ENCODE results near the gene C21orf91. TPM values are rescaled to one million over a fixed set of nuclear protein-coding genes. Genes with fewer than 3 reads are reported as not detected.

The C21orf91 gene
- total and polyA plus RNA-seq, 2 donors (not counting 3 experiments of a cell fraction or from before 2014, with no cell fraction given): 1.3 to 4.2 TPM

- H3K4me1 ChIP-seq (ENCODE audit: control insufficient read depth, extremely low read depth, insufficient read depth, low read length): no peaks in the 10 kb centered on the region
- CTCF ChIA-PET: no interaction called here
- H3K36me3 ChIP-seq (ENCODE audit: control insufficient read depth in 2 of 2, extremely low read depth in 1 of 2, insufficient read depth in 2 of 2, low read length in 2 of 2): no peaks in the 10 kb centered on the region
- POLR2A ChIA-PET: no interaction called here
- no peak for TF ChIP-seq FOS (IDR thresholded peaks at IDR 0.05; ENCODE audit: borderline replicate concordance, insufficient read depth, low read length)
- no peak for TF ChIP-seq EZH2 (IDR thresholded peaks at IDR 0.05; ENCODE audit: borderline replicate concordance, low read depth, low read length, severe bottlenecking)
- no peak for TF ChIP-seq CTCF (IDR thresholded peaks at IDR 0.05; ENCODE audit: extremely low read depth in 1 of 2, insufficient read depth in 1 of 2, low read depth in 1 of 2, low read length in 2 of 2)
- no peak for TF ChIP-seq MAX (IDR thresholded peaks at IDR 0.05; ENCODE audit: insufficient read depth, insufficient read length)
- H3K9me3 ChIP-seq (replicated peaks; ENCODE audit: control insufficient read depth, insufficient read depth, low read length): no peaks in the 10 kb centered on the region
- no peak overlapping the region for H3K4me3 ChIP-seq (replicated peaks in 1 of 3; ENCODE audit: insufficient read depth in 1 of 3, low read depth in 1 of 3, low read length in 3 of 3)
- no peak for DNase-seq (ENCODE audit: low read depth, low spot score)
- intact Hi-C loops (cut with micrococcal nuclease) (no loop called here), dilution Hi-C loops (cut with MboI; ENCODE audit: extremely low pct_ligation_motif_present, low sequenced_read_pairs) (no loop called here)
- no peaks in the 10 kb centered on the region for H3K79me2 ChIP-seq (ENCODE audit: control insufficient read depth, insufficient read depth, low read length)
- H2AFZ ChIP-seq (ENCODE audit: low read depth, low read length): no peak overlapping the region
- no peak overlapping the region for H3K4me2 ChIP-seq (ENCODE audit: insufficient read depth, low read length)
- H3K27ac ChIP-seq (ENCODE audit: insufficient read depth, low read depth, low read length): no peak overlapping the region
- no peaks in the 10 kb centered on the region for H4K20me1 ChIP-seq (replicated peaks; ENCODE audit: control insufficient read depth, extremely low read depth, insufficient read depth, low read length)
- no peaks in the 10 kb centered on the region for H3K27me3 ChIP-seq (ENCODE audit: control insufficient read depth in 2 of 2, insufficient read depth in 2 of 2, low read length in 2 of 2)
- FAIRE-seq: no peak
- no peaks in the 10 kb centered on the region for H3K9me1 ChIP-seq (replicated peaks; ENCODE audit: control insufficient read depth, extremely low read depth, insufficient read depth, low read length)
- no TSS peak for BruUV-seq (replicated peaks)
- H3K9ac ChIP-seq (replicated peaks; ENCODE audit: extremely low read depth, insufficient read depth, low read length): no peak overlapping the region
Measured at GRCh38 chr21:17753736-17754135, 65.4 kb downstream of the C21orf91 start.

GRCh38 chr21:17752171-17752570 is 67.0 kb downstream of the C21orf91 start:
- Histone ChIP-seq H3K79me2 (ENCODE audit: control insufficient read depth, insufficient read depth, low read length) (no peaks in the 10 kb centered on the region), H3K4me2 (ENCODE audit: insufficient read depth, low read length) (no peak overlapping the region), H3K27me3 (ENCODE audit: control insufficient read depth in 2 of 2, insufficient read depth in 2 of 2, low read length in 2 of 2) (no peaks in the 10 kb centered on the region), H3K9me1 (replicated peaks; ENCODE audit: control insufficient read depth, extremely low read depth, insufficient read depth, low read length) (no peaks in the 10 kb centered on the region), H3K4me3 (replicated peaks in 1 of 3; ENCODE audit: insufficient read depth in 1 of 3, low read depth in 1 of 3, low read length in 3 of 3) (no peak overlapping the region), H3K27ac (ENCODE audit: insufficient read depth, low read depth, low read length) (no peak overlapping the region), H4K20me1 (replicated peaks; ENCODE audit: control insufficient read depth, extremely low read depth, insufficient read depth, low read length) (no peaks in the 10 kb centered on the region), H3K9me3 (replicated peaks; ENCODE audit: control insufficient read depth, insufficient read depth, low read length) (no peaks in the 10 kb centered on the region), H2AFZ (ENCODE audit: low read depth, low read length) (no peak overlapping the region), H3K9ac (replicated peaks; ENCODE audit: extremely low read depth, insufficient read depth, low read length) (no peak overlapping the region), H3K36me3 (ENCODE audit: control insufficient read depth in 2 of 2, extremely low read depth in 1 of 2, insufficient read depth in 2 of 2, low read length in 2 of 2) (no peaks in the 10 kb centered on the region), H3K4me1 (ENCODE audit: control insufficient read depth, extremely low read depth, insufficient read depth, low read length) (no peaks in the 10 kb centered on the region)
- intact Hi-C loops (cut with micrococcal nuclease) (no loop called here), dilution Hi-C loops (cut with MboI; ENCODE audit: extremely low pct_ligation_motif_present, low sequenced_read_pairs) (no loop called here)
- CTCF ChIA-PET: no interaction called here
- DNase-seq (ENCODE audit: low read depth, low spot score) (no peak), FAIRE-seq (no peak)
- POLR2A ChIA-PET: no interaction called here
- BruUV-seq (replicated peaks): no TSS peak
- TF ChIP-seq POLR2AphosphoS5 (IDR thresholded peaks at IDR 0.05; ENCODE audit: insufficient read depth, low read depth, low read length): no peak
- TF ChIP-seq GATA2 (IDR thresholded peaks at IDR 0.05; ENCODE audit: insufficient read depth, insufficient read length, low read depth, low read length): no peak
- TF ChIP-seq CTCF (IDR thresholded peaks at IDR 0.05; ENCODE audit: extremely low read depth in 1 of 2, insufficient read depth in 1 of 2, low read depth in 1 of 2, low read length in 2 of 2): no peak
- TF ChIP-seq MYC (IDR thresholded peaks at IDR 0.05; ENCODE audit: low read depth, low read length): no peak
- TF ChIP-seq MAX (IDR thresholded peaks at IDR 0.05; ENCODE audit: insufficient read depth, insufficient read length): no peak
- TF ChIP-seq FOS (IDR thresholded peaks at IDR 0.05; ENCODE audit: borderline replicate concordance, insufficient read depth, low read length): no peak
- TF ChIP-seq JUN (IDR thresholded peaks at IDR 0.05; ENCODE audit: borderline replicate concordance, insufficient read depth, insufficient read length, low read depth): no peak
